Bronchial epithelial cell (primary cell): Measurements from ENCODE around the gene BCAN. TPM values are rescaled to one million over a fixed set of nuclear protein-coding genes. Genes with fewer than 3 reads are reported as not detected.

Experiments
- DNase-seq: peaks from one replicate; pipeline ENCODE4 v3.0.0-alpha.2; 2010; ENCODE audit warnings: low read depth
- FAIRE-seq: peaks from 2 replicates; lab custom pipeline; 2011; peaks lifted over from hg19 to GRCh38; lab: Jason Lieb, UNC
- H3K27me3 ChIP-seq: 2 replicates; pipeline ENCODE4 v1.5.1; 2011; ENCODE audit warnings: low read length; ENCODE audit not compliant: control insufficient read depth, insufficient read depth
- H3K36me3 ChIP-seq: 2 replicates; pipeline ENCODE4 v1.5.1; 2011; ENCODE audit warnings: low read length; ENCODE audit not compliant: control insufficient read depth, insufficient read depth
- H3K4me3 ChIP-seq: 2 replicates; pipeline ENCODE4 v1.5.1; 2011; ENCODE audit warnings: mild to moderate bottlenecking, low read depth, low read length, control low read depth
- total RNA-seq: library from RNA; depleted of rRNA; stranded (reverse); fragments of >200 nt; gene quantifications from 2 replicates; pipeline ENCODE4 v1.2.1, GENCODE V29; 2014
- TF ChIP-seq, protein P1 (sequence below): IDR thresholded peaks from 2 replicates; pipeline ENCODE4 v1.5.1; 2011; ENCODE audit warnings: mild to moderate bottlenecking, moderate library complexity, low read length, control low read depth, inconsistent platforms; ENCODE audit not compliant: insufficient read depth, severe bottlenecking

The BCAN gene
- total RNA-seq, 1 donor from 2014 or later, result not detected

DNA sequence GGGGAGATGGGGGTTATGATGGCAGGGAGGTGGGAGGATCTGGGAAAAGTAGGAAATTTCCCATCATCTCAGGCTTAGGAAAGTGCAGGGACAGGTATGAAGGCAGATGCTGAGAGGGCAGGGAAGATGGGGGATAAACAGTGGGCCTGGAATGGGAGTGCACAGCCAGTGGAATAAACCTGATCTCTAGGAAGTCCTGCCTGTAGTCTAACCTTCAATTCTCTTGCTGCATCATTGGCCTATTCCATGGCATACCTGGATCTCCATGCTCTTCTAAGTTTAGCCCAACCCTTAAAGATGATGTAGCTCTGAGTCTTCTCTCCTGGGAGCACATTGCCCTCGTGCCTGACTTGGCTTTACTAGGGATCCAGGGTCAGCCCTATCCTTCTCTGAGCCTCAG, 2.7 kb downstream of the BCAN start:
- peaks cover 71% of the 10 kb centered on the region for H3K27me3 ChIP-seq
- no peak overlapping the region for H3K4me3 ChIP-seq
- DNase-seq (no peak), FAIRE-seq (no peak)
- no peaks in the 10 kb centered on the region for H3K36me3 ChIP-seq
- TF ChIP-seq, protein P1, sequence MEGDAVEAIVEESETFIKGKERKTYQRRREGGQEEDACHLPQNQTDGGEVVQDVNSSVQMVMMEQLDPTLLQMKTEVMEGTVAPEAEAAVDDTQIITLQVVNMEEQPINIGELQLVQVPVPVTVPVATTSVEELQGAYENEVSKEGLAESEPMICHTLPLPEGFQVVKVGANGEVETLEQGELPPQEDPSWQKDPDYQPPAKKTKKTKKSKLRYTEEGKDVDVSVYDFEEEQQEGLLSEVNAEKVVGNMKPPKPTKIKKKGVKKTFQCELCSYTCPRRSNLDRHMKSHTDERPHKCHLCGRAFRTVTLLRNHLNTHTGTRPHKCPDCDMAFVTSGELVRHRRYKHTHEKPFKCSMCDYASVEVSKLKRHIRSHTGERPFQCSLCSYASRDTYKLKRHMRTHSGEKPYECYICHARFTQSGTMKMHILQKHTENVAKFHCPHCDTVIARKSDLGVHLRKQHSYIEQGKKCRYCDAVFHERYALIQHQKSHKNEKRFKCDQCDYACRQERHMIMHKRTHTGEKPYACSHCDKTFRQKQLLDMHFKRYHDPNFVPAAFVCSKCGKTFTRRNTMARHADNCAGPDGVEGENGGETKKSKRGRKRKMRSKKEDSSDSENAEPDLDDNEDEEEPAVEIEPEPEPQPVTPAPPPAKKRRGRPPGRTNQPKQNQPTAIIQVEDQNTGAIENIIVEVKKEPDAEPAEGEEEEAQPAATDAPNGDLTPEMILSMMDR, result no peak

DNA sequence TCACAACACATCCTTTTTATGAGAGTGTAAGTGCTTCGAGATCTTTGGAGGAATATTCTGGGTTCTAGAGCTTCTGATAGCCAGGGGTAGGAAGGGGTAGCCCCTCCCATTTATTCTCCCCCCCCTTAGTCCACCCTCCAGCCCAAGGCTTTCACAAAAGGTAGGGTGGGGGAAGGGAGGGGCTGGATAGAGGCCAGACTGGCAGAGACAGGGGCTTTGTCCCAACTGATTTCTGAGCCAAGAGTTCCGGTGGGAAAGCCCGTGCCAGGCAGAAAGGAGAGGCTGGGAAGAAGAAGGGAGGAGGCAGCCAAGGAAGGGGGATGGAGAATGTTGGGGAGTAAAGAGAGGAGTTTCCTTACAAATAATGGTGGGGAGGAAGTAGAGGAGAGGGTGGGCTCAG, 3.1 kb downstream of the BCAN start:
- Histone ChIP-seq H3K27me3 (peaks cover 69% of the 10 kb centered on the region), H3K4me3 (no peak overlapping the region), H3K36me3 (no peaks in the 10 kb centered on the region)
- TF ChIP-seq, protein P1, result no peak
- FAIRE-seq, result no peak
- DNase-seq, result no peak

DNA sequence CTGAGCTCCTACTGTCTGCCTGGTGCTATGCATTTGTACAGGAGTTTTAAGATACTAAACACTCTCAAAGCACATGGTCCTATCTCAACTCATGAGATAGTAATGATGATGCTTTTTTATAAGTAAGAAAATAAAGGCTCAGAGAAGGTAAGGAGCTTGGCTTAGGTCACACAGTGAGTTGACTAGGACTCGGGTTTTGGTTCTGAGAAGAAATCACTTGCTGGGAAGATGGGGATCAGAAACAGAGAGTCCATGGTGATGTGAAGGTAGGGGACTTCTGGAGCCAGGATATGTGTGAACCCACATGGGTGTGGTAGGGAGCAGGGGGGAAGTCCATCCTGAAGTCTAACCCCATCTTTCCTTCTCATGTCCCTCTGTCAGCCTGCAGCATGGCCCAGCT, 3.7 kb downstream of the BCAN start:
- no peak for FAIRE-seq
- Histone ChIP-seq H3K27me3 (peaks cover 66% of the 10 kb centered on the region), H3K36me3 (no peaks in the 10 kb centered on the region), H3K4me3 (no peak overlapping the region)
- TF ChIP-seq, protein P1, result no peak
- no peak for DNase-seq

DNA sequence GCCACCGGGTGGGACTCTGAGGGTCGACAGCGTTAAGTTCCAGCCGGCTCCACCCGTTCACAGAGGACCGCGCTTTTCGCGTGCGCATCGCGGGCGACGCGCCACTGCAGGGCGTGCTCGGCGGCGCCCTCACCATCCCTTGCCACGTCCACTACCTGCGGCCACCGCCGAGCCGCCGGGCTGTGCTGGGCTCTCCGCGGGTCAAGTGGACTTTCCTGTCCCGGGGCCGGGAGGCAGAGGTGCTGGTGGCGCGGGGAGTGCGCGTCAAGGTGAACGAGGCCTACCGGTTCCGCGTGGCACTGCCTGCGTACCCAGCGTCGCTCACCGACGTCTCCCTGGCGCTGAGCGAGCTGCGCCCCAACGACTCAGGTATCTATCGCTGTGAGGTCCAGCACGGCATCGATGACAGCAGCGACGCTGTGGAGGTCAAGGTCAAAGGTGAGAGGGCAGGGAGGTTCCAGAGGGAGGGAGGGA, 4.9 kb downstream of the BCAN start:
- no peak for DNase-seq
- peaks cover 56% of the 10 kb centered on the region for H3K27me3 ChIP-seq
- TF ChIP-seq, protein P1, result no peak
- H3K4me3 ChIP-seq, result no peak overlapping the region
- no peak for FAIRE-seq
- H3K36me3 ChIP-seq, result no peaks in the 10 kb centered on the region

DNA sequence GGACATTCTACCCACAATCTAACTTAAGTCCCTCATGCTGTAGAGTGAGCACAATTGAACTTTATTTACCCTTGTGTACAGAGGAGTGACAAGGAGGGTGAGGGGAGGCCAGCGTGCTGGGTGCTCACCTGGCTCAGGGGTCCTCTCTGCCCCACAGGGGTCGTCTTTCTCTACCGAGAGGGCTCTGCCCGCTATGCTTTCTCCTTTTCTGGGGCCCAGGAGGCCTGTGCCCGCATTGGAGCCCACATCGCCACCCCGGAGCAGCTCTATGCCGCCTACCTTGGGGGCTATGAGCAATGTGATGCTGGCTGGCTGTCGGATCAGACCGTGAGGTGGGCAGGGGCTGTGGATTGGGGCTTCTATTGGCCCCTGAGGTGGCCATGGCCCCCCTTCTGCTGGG, 5.4 kb downstream of the BCAN start:
- H3K36me3 ChIP-seq, result no peaks in the 10 kb centered on the region
- no peak overlapping the region for H3K4me3 ChIP-seq
- H3K27me3 ChIP-seq, result peaks cover 51% of the 10 kb centered on the region
- FAIRE-seq (no peak), DNase-seq (no peak)
- TF ChIP-seq, protein P1, result no peak

DNA sequence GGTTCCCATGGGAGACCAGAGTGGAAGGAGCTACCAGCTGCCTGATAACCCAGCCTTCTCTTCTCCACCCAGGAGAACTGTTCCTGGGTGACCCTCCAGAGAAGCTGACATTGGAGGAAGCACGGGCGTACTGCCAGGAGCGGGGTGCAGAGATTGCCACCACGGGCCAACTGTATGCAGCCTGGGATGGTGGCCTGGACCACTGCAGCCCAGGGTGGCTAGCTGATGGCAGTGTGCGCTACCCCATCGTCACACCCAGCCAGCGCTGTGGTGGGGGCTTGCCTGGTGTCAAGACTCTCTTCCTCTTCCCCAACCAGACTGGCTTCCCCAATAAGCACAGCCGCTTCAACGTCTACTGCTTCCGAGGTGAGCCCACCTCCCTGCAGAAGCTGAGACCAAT, 6.6 kb downstream of the BCAN start:
- DNase-seq (no peak), FAIRE-seq (no peak)
- H3K36me3 ChIP-seq, result no peaks in the 10 kb centered on the region
- H3K4me3 ChIP-seq, result no peak overlapping the region
- peaks cover 41% of the 10 kb centered on the region for H3K27me3 ChIP-seq
- TF ChIP-seq, protein P1, result no peak
